ENCODE results near the gene SELENON.

The SELENON gene

DNA sequence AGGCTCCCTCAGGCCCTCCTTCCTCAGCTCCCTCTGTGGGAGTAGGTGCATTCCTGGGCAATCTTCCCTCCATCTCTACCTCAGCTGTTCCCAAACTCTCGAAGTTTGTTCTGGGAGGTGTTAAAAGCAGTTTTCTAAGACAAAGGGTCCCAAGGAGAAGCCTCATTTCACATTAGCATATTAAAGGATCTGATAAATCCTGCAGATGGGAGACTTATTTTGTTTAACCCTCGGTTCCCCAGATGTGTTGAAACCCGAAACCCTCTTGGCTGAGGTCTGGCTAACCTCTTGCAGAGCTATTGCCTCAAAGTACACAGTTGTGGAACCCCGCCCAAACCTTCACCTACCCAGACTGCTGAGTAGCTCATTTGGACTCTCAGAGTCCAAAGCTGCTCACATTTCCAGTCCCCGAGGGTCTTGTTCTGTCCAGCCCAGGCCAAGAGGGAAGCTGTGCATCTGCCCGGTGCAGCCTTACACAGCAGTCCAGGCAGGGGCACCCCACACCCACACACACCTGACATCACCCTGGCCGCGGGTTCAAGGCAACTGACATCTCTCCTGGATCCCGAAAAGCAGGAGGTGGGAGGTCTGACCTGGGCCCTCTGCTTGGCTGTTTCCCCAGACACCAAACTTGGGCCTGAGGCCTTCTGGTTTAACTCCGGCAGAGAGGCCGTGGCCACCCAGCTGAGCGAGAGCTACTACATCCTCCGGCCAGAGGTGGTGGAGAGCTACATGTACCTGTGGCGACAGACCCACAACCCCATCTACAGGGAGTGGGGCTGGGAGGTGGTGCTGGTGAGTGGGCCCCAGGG, 19.5 kb upstream of the SELENON start (continued):
- TF ChIP-seq ZNF239 (tag by site-specific recombination; IDR thresholded peaks at IDR 0.05) = peak; percentile 98
- peak; percentile 38 for TF ChIP-seq ZFHX2 (tag by site-specific recombination; conservative IDR thresholded peaks at IDR 0.05)
- TF ChIP-seq FEZF1 (tag by site-specific recombination; IDR thresholded peaks at IDR 0.05) = peak; percentile 39
- peak; percentile 79 for TF ChIP-seq GLIS1 (tag by site-specific recombination; IDR thresholded peaks at IDR 0.05)
- TF ChIP-seq, protein P1, sequence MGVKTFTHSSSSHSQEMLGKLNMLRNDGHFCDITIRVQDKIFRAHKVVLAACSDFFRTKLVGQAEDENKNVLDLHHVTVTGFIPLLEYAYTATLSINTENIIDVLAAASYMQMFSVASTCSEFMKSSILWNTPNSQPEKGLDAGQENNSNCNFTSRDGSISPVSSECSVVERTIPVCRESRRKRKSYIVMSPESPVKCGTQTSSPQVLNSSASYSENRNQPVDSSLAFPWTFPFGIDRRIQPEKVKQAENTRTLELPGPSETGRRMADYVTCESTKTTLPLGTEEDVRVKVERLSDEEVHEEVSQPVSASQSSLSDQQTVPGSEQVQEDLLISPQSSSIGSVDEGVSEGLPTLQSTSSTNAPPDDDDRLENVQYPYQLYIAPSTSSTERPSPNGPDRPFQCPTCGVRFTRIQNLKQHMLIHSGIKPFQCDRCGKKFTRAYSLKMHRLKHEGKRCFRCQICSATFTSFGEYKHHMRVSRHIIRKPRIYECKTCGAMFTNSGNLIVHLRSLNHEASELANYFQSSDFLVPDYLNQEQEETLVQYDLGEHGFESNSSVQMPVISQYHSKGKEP (tag by site-specific recombination; IDR thresholded peaks at IDR 0.05) = 0 out of 2 replicates have a peak, but pooled peaks have one; percentile 9

DNA sequence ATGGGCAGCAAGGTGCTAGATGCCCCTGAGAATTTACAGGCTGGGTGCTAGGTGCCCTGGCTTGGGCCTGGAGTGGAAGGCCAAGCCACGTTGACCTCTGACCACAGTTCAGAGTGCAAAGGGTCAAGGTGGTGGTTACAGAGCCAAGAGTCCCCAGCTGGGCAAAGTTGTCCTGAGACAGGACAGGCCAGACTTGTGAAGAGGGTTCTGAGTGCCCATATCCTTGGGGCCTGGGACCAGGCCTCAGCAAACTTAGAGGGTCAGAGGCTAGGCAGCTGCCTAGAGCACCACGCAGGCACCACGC, 18.9 kb upstream of the SELENON start:
- Histone ChIP-seq H3K36me3 (ENCODE audit: control insufficient read depth in 2 of 2, insufficient read depth in 1 of 2, low read length in 2 of 2) (no peaks in the 10 kb centered on the region), H3K4me1 (ENCODE audit: control insufficient read depth, insufficient read depth, low read length) (peaks cover 9% of the 10 kb centered on the region; the same call in 1 of the 2 replicates), H3K27ac (ENCODE audit: extremely low read depth, low read depth, low read length) (no peak overlapping the region), H3K4me3 (ENCODE audit: low read depth, low read length) (no peak overlapping the region), H3K9me3 (ENCODE audit: control insufficient read depth, insufficient read depth, low read depth, low read length) (no peaks in the 10 kb centered on the region)
- CTCF ChIA-PET = no interaction called here
- TF ChIP-seq, protein P2, sequence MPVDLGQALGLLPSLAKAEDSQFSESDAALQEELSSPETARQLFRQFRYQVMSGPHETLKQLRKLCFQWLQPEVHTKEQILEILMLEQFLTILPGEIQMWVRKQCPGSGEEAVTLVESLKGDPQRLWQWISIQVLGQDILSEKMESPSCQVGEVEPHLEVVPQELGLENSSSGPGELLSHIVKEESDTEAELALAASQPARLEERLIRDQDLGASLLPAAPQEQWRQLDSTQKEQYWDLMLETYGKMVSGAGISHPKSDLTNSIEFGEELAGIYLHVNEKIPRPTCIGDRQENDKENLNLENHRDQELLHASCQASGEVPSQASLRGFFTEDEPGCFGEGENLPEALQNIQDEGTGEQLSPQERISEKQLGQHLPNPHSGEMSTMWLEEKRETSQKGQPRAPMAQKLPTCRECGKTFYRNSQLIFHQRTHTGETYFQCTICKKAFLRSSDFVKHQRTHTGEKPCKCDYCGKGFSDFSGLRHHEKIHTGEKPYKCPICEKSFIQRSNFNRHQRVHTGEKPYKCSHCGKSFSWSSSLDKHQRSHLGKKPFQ (tag by site-specific recombination; IDR thresholded peaks at IDR 0.05) = no peak
- POLR2A ChIA-PET = interaction anchor here (1.4 to 1.5 kb wide), 2 partner anchors 12 to 56 kb away, joined by 3 to 4 read pairs; no protein-coding TSS in a partner anchor

DNA sequence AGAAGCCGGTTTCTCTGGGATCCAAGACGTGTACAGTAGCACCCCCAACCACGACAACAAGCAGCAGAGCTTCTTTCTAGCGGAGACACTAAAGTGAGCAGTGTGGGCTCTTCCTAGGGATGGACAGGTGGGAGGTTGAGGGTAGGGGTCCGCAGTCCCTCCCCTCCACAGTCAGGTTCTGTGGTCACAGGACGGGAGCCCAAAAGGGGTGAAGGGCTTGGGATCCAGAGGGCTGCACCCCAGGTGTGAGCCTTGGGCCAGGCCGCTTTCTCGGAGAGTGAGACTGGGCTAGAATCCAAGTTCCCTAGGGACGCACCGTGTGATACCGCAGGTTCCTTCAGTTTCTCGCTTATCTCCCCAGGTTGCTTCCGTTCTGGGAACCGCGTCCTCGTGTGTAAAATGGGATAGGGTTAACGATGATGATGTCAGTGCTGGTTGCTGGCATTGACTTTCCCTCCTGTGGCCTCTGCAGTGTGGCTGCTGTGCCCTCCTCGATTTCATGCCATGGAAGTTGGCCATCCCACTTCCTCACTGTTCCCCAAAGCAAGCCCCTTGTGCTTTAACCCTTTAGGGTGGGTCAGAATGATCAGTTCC, 17.3 kb upstream of the SELENON start:
- H3K4me1 ChIP-seq (ENCODE audit: control insufficient read depth, insufficient read depth, low read length) = peaks cover 12% of the 10 kb centered on the region
- CTCF ChIA-PET = interaction anchor here (0.6 to 1.1 kb wide), 3 partner anchors 8 to 209 kb away, joined by 3 read pairs; no protein-coding TSS in a partner anchor
- no peaks in the 10 kb centered on the region for H3K36me3 ChIP-seq (ENCODE audit: control insufficient read depth in 2 of 2, insufficient read depth in 1 of 2, low read length in 2 of 2)
- no peaks in the 10 kb centered on the region for H3K9me3 ChIP-seq (ENCODE audit: control insufficient read depth, insufficient read depth, low read depth, low read length)
- no peak overlapping the region for H3K4me3 ChIP-seq (ENCODE audit: low read depth, low read length)
- POLR2A ChIA-PET = no interaction called here
- no peak overlapping the region; the same call in 1 of the 2 replicates for H3K27ac ChIP-seq (ENCODE audit: extremely low read depth, low read depth, low read length)
- TF ChIP-seq TCF7L2 (IDR thresholded peaks at IDR 0.05; ENCODE audit: borderline replicate concordance, low read depth, low read length) (no peak), ZNF555 (tag by site-specific recombination; conservative IDR thresholded peaks at IDR 0.05) (no peak), ZNF335 (tag by site-specific recombination; conservative IDR thresholded peaks at IDR 0.05) (no peak), ZBTB20 (tag by site-specific recombination; IDR thresholded peaks at IDR 0.05) (peak; percentile 33; the same call in 1 of the 2 replicates), ZNF677 (tag by site-specific recombination; IDR thresholded peaks at IDR 0.05) (no peak), ZNF768 (tag by site-specific recombination; IDR thresholded peaks at IDR 0.05) (no peak), ZNF830 (tag by site-specific recombination; IDR thresholded peaks at IDR 0.05; ENCODE audit: low read depth) (no peak), ZNF175 (tag by site-specific recombination; IDR thresholded peaks at IDR 0.05) (no peak), ZNF366 (tag by site-specific recombination; conservative IDR thresholded peaks at IDR 0.05) (peak; percentile 89), ZNF138 (tag by site-specific recombination; IDR thresholded peaks at IDR 0.05; ENCODE audit: borderline replicate concordance) (no peak), ZNF654 (tag by site-specific recombination; IDR thresholded peaks at IDR 0.05; ENCODE audit: low read depth) (no peak), ZNF133 (tag by site-specific recombination; IDR thresholded peaks at IDR 0.05) (no peak), IKZF3 (tag by site-specific recombination; IDR thresholded peaks at IDR 0.05) (peak; percentile 61), ZNF416 (tag by site-specific recombination; IDR thresholded peaks at IDR 0.05) (no peak), ZNF302 (tag by site-specific recombination; IDR thresholded peaks at IDR 0.05; ENCODE audit: low read depth) (no peak), SP7 (tag by site-specific recombination; IDR thresholded peaks at IDR 0.05) (peak; percentile 89), ZNF211 (tag by site-specific recombination; IDR thresholded peaks at IDR 0.05; ENCODE audit: low read depth) (no peak), ZBTB1 (tag by site-specific recombination; IDR thresholded peaks at IDR 0.05) (no peak), ZNF670 (tag by site-specific recombination; IDR thresholded peaks at IDR 0.05; ENCODE audit: low read depth) (no peak)
- TF ChIP-seq, protein P3, sequence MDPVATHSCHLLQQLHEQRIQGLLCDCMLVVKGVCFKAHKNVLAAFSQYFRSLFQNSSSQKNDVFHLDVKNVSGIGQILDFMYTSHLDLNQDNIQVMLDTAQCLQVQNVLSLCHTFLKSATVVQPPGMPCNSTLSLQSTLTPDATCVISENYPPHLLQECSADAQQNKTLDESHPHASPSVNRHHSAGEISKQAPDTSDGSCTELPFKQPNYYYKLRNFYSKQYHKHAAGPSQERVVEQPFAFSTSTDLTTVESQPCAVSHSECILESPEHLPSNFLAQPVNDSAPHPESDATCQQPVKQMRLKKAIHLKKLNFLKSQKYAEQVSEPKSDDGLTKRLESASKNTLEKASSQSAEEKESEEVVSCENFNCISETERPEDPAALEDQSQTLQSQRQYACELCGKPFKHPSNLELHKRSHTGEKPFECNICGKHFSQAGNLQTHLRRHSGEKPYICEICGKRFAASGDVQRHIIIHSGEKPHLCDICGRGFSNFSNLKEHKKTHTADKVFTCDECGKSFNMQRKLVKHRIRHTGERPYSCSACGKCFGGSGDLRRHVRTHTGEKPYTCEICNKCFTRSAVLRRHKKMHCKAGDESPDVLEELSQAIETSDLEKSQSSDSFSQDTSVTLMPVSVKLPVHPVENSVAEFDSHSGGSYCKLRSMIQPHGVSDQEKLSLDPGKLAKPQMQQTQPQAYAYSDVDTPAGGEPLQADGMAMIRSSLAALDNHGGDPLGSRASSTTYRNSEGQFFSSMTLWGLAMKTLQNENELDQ (tag by site-specific recombination; IDR thresholded peaks at IDR 0.05; ENCODE audit: low read depth) = no peak
- TF ChIP-seq, protein P4, sequence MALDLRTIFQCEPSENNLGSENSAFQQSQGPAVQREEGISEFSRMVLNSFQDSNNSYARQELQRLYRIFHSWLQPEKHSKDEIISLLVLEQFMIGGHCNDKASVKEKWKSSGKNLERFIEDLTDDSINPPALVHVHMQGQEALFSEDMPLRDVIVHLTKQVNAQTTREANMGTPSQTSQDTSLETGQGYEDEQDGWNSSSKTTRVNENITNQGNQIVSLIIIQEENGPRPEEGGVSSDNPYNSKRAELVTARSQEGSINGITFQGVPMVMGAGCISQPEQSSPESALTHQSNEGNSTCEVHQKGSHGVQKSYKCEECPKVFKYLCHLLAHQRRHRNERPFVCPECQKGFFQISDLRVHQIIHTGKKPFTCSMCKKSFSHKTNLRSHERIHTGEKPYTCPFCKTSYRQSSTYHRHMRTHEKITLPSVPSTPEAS (tag by site-specific recombination; IDR thresholded peaks at IDR 0.05) = no peak

All from HEK293 (cell line).